Measurements from ENCODE around the gene JPT1.

The JPT1 gene

DNA sequence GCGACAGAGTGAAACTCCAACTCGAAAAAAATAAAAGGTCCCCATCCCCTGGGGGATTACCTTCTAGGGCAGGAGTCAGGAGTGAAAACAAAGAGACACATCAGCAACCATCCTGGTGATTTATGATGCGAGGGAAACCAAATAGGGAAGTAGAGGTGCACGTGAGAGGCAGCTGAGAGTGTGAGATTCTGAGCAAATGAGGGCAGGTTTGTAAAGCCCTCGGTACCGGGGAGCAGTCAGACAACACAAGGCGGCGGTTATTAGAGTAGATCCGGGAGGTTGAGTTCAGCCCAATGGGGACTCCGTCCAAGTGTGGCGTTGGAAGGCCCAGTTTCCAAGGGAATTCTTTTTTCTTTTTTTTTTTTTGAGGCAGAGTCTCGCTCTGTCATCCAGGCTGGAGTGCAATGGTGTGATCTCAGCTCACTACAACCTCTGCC is 51.9 kb downstream of the JPT1 start:
- no peak for DNase-seq

DNA sequence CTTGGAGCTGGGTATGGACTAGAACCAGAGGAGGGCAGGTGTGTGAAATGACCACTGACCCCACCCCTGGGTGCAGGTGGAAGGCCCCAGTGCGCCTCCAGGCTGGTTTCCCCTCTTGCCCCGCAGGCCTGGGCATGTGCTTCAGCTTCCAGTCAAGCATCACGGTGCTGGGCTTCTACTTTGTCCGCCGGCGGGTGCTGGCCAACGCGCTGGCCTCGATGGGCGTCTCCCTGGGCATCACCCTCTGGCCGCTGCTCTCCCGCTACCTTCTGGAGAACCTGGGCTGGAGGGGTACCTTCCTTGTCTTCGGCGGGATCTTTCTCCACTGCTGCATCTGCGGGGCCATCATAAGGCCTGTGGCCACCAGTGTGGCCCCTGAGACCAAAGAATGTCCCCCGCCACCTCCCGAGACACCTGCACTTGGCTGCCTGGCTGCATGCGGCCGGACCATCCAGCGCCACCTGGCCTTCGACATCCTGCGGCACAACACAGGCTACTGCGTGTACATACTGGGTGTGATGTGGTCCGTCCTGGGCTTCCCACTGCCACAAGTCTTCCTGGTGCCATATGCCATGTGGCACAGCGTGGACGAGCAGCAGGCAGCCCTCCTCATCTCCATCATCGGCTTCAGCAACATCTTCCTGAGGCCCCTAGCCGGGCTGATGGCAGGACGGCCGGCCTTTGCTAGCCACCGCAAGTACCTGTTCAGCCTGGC is 54.3 kb downstream of the JPT1 start:
- no peak for DNase-seq

DNA sequence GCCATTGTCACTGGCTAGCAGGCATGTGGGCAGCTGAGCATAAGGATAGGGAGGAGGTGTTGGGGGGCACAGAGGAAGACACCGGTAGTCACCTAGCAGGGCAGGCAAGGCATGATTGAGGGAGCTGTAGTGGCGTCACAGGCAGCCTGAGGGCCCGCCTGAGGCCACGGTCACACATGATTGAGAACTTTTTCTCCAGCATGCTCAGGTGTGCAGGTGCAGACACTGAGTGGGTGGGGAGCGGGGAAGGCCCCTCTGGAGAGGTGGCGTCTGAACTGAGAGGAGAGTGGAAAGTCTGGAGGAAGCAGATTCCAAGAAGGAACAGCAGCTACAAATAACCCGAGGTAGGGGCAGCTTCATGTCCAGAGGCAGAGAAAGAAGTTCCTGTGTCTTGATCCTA is 55.5 kb downstream of the JPT1 start:
- no peak for DNase-seq

DNA sequence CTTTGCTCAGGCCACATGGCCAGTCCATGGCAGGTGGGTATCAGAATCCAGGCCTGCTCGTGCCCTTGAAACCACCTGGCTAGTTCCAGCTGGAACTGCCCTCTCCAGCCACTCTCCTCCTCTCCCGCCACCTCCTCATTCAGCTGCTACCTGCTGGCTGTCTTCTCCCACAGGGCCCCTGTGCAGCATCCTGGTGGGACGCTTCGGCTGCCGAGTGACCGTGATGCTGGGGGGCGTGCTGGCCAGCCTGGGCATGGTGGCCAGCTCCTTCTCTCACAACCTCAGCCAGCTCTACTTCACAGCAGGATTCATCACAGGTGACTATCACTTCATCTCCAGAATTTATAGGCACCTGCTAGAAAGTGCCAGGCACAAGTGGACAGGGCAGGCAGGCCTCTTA is 56.4 kb downstream of the JPT1 start:
- DNase-seq: no peak

DNA sequence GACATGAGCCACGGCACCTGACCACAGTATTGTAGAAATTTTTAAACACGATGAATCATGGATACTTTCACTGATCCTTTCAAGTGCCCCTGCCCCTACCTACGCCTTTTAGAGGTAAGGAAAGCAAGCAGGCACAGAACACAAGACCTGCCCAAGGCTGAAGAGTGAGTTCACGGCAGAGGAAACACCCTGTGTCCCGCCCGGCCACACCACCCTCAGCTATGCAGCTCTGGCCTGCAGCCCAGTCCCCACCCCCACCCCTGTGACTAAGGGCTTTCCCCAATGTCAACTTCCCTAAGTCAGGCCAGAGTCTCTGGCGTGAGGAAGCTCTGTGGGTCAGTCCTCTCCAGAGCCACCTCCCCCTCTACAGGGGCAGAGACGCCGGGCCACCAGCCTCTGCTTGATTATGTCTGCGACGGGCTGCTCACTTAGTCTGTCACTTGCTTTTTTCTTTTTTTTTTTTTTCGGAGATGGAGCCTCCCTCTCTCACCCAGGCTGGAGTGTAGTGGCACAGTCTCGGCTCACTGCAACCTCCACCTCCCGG is 58.2 kb downstream of the JPT1 start:
- no peak for DNase-seq

DNA sequence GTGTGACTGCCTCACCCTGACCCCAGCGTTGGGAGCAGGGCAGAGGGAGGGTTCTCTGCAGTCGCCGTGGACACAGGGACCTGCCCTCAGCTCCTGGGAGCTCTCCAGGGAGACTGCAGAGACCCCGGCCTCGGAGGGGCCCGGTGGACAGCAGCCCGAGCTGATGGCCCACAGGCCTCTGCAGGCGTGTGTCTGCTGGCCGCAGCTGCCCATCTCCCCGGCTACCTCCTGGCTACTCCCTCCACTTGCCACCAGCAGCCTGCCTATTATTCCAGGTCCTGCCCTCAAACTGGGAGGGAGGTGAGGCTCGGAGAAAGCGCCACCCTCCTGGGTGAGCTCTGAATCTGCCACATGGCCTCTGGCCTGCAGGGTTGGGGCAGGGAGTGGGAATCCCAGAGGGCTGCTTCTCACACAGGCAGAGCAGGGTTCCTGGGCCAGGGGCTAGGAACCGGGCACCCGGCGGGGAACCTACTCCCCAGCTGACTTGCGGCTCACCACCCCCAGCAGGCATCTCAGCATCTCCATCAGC is 59.4 kb downstream of the JPT1 start:
- no peak for DNase-seq

DNA sequence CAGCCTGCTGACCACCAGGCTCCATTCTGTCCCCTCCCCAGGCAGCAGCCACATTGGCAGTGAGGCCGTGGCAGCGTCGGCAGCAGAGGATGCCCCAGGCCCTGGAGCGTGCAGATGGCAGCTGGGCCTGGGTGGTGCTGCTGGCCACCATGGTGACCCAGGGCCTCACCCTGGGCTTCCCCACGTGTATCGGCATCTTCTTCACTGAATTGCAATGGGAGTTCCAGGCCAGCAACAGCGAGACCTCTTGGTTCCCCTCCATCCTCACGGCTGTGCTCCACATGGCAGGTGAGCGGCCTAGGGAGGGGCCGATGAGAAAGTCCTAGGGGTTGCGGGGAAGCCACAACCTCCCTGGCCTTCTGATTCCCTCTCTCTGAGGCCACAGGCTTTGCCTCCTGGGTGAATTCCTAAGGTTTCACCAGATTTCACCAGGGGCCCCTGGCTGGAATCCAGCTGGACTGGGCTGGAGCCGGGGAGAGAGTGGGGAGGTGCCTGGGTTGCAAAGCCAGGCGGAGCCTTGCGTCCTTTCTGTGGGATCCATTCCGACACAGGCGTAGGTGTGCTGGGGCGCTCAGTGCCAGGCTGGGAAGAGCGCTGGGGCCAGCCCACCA is 60.7 kb downstream of the JPT1 start:
- no peak for DNase-seq

DNA sequence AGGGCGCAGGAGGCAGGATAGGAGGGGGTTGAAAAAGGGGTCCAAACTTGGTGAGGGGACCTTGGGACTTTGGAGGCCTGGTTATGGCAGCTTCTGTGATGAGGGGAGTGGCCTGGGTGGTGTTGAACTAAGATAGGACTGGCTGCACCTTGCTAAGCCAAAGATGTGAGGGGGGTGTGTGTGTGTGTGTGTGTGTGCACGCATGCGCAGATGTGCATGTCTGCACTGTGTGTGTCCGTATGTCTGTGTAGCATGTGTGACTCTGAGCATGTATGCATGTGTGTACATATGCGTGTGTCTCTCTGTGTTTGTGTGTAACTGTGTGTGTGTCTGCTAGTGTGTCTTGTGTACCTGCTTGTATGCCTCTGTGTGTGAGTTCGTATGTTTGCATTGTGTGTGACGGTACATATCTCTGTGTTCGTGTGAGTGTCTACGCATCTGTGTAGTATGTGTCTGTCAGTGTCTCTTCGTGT is 62.4 kb downstream of the JPT1 start:
- no peak for DNase-seq

DNA sequence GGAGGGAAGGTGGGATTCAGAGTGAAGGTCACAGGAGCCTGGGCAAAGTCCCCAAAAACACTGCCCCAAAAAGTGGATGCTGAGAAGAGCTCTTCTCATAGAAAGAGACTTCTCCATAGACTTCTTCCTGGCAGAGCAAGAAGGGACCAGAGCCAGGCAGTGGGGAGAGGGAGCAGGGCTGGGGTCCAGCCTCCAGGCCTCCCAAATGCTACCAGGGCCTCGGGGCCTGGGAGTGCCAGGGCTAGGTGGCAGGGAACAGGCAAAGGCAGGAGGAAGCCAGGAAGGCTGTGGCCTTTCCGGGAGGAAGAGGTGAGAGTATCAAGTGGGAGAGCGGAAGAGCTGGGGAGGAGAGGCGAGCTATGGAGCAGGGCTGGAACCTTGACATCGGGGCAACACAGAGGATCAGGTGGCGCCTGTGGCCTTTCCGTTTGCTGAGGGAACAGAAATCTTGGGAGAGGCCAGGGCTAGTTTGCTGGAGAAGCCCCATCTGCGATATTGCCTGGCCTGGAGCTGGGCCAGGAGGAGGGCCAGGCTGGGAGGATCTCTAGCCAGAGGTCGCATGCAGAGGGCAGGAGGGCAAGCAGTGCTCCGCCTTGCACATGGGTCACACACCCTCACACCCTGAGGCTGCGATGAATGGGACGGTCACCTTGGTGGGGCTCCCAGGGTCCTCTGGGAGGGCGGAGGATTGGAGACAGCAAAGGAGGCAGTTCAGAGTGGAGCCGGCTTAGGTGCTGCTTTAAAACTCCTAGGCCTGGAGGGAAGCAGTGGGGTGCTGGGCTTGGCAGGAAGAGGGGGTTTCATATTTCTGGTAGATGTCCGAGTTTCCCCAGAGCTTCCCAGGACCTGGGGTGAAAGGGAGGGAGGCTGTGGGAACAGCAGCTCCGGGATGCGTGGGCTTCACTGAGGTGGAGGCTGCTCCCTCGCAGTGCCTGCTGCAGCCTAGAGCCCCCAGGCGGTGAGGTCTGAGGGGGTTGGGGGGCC is 63.1 kb downstream of the JPT1 start:
- no peak for DNase-seq

DNA sequence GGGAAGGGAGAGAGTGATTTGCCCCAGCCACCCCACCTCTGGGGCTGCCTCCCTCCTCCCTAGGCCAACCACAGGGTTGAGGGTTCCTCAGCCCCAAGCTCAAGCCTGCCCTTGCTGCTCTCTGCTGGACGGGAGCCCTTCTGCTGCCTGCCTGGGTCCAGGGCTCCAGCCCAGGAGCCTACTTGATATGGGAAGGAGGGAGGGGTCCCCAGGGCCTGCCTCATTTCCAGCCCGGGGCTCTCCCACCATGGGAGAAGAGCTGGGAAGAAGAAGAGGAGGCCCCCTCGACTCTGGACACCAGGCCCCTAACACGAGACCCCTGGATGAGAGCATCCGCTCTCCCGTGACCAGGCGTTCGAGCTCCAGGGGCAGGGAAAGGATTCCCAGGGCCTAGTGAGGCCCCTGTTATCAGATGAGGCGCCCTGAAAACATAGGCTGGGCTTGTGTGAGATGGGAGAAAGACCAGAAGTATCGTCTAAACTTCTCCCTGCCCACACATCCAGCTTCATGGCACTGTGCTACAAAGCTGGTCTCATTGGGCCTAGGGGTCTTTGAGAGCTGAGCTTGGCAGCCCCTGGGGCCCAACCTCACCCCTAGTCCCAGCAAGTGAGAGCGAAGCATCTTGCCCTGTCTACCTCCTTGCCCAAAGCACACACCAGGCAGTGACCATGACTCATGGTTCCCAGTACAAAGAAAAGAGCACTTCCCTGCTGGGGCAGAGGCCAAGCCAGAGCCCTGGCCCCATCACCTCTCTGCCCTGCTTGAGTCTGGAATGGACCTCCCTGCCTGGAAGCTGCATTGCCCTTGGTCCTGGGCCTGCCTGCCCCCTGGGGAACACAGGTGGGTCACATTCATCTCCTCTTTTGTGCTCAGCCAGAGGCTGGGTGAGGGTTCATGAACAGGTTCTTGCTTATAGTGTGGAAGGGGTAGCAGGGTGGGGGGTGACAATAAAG is 65.6 kb downstream of the JPT1 start:
- DNase-seq: no peak

DNA sequence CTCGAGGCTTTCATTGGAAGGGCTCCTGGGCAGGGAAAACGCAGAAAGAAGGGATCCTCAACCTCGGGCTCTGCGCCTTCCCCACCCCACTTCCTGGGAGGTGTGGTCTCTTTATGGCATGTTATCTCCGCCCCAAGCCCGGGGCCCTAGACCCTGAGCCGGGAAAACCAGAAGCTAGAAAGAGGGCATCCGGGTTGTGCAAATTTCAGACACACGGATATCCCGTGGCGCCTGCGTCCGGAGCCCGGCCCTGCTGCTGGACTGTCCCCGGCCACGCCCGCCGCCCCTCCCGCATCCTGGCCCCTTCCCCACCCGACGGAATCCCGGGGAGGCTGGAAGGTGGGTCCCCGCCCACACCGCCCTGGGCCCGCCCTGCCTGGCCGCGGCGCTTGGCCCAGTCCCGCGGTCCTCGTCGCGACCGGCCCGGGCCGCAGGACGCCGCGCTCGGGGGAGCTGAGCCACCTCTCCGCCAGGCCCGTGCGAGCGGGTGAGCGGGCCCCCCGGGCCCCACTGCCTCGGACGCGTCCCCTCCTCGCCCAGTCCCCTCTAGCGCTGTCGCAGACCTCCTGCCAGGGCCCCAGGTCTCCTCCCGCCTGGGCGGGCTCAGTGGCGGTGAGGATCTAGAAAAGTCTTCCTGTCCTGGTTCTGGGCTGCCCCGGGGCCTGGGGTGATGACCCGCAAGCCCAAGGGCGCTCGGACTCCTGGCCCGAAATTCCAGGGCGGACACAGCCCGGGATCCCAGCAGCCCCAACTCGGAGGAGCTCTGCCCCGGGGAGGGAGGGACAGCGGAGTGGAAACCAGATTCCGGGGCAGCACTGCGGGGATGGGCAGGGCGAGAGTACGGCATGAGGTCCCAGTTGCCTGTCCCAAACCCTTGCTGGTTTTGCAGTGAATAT is 66.5 kb downstream of the JPT1 start, which contains the start of gene SLC16A5:
Gene SLC16A5, plus strand, starts transcription at position 397 of the 896 bp plus-strand sequence. CDS start 5,683 bp downstream, outside the sequence.
- DNase-seq: no peak

DNA sequence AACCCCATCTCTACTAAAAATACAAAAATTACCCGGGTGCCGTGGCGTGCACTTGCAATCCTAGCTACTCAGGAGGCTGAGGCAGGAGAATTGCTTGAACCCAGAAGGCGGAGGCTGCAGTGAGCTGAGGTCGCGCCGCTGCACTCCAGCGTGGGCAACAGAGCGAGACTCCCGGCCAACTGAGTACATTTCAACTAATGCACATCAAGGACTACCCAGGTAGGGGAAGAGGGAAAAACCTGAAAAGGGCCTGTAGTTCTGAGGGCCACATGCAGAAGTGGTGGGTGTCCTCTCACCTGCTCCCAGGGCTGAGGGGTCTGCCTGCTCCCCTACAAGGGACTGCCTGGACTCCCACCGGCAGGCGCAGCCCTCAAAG is 67.1 kb downstream of the JPT1 start:
- no peak for DNase-seq

DNA sequence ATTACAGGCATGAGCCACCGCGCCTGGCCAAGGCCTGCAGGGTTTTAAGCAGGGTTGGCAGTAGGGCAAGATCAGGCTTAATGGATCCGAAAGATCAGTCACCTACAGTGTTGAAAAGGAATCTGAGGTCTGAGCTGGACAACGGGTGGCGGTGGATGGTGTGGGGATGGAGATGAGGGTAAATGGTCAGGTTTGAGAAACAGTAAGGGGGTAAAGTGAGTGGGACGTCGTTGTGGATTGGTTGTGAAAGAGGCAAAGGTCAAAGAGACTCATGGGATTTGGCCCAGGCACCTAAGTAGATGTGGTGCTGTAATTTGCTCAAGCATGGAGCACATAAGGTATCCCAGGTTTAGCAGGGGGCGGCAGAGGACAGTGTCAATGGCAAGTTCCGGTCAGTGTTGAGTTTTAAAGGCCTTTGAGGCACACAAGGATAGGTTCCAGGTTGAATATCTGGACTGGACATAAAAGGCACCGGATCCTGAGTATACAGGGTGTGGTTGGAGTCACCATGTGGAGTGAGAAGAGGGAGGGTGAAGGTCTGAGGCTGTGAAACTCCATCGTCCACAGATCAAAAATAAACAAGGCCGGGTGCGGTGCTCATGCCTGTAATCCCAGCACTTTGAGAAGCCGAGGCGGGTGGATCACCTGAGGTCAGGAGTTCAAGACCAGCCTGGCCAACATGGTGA is 67.7 kb downstream of the JPT1 start:
- no peak for DNase-seq

All from NCI-H748 treated with DMSO at 0.1 percent for 48 hours (cell line).